Fibroblast of the aortic adventitia (primary cell): ENCODE data around the gene ARMC5. TPM values are rescaled to one million over a fixed set of nuclear protein-coding genes. Genes with fewer than 3 reads are reported as not detected.
A peak's percentile ranks its signal among the peaks of the same experiment; 100 is the strongest.

Source experiments
- DNase-seq: peaks from one replicate; pipeline ENCODE4 v3.0.0-alpha.2; 2010; ENCODE audit warnings: low read depth
- H3K4me3 ChIP-seq: 2 replicates; pipeline ENCODE4 v1.5.1; 2011; ENCODE audit warnings: low read depth, mild to moderate bottlenecking, control low read depth, low read length, moderate library complexity
- total RNA-seq: library from RNA; depleted of rRNA; stranded (reverse); fragments of >200 nt; gene quantifications from 2 replicates; pipeline ENCODE4 v1.2.3, GENCODE V29; 2012; ENCODE audit warnings: low replicate concordance
- TF ChIP-seq, protein P1 (sequence below): IDR thresholded peaks from 2 replicates; pipeline ENCODE4 v1.5.1; 2011; ENCODE audit warnings: mild to moderate bottlenecking, low read length, control low read depth, inconsistent platforms; ENCODE audit not compliant: insufficient read depth

ARMC5 gene
- total RNA-seq, 1 donor, result 7.4 TPM

DNA sequence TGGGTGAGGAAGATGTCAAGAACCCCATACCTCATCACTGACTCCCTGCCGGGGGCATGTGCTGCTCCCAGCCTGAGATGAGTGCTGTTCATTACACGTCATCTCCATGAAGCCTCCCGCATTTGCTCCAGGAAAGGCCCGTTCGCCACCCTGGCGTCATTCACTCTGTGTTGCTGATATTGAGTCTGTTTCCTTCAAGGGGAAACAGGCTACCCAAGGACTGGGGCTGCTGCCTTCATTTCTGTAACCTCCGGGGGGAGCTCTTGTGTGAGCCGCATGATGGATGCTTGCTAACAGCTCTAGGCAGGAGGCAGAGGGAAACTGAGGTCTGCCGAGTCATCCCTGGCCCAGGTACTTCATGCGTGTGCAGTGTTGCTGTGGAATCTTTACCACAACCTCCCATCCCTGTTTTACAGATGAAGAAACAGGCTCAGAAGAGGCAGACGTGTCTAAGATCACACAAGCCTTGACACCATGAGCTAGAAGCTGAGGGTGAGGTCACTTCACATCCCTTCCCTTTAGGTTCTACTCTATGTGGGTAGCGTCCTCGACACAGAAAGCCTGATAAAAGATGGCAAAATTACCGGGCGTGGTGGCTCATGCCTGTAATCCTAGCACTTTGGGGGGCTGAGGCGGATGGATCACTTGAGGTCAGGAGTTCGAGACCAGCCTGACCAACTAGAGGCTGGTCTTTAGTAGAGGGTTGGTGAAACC, 3.5 kb upstream of the ARMC5 start:
- no peak for DNase-seq
- TF ChIP-seq, protein P1, sequence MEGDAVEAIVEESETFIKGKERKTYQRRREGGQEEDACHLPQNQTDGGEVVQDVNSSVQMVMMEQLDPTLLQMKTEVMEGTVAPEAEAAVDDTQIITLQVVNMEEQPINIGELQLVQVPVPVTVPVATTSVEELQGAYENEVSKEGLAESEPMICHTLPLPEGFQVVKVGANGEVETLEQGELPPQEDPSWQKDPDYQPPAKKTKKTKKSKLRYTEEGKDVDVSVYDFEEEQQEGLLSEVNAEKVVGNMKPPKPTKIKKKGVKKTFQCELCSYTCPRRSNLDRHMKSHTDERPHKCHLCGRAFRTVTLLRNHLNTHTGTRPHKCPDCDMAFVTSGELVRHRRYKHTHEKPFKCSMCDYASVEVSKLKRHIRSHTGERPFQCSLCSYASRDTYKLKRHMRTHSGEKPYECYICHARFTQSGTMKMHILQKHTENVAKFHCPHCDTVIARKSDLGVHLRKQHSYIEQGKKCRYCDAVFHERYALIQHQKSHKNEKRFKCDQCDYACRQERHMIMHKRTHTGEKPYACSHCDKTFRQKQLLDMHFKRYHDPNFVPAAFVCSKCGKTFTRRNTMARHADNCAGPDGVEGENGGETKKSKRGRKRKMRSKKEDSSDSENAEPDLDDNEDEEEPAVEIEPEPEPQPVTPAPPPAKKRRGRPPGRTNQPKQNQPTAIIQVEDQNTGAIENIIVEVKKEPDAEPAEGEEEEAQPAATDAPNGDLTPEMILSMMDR, result peak; percentile 16
- no peak overlapping the region for H3K4me3 ChIP-seq

DNA sequence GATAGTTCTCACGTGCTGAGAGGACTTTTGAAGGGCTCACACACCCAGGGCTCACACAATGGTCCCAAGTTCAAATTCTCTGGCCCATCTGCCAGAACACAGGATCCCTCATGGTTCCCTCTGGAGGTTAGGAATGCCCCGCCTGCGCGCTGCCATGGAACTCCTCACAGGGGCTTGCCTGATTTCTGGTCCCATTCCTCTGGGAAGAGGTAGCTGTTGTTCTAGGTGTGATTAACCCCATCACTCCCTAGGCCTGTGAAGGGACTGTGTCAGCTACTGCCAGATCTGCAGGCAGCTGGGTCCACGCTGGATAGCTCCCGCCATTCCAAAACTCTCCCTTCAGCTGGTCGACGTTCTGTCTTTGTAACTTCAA, 2.3 kb upstream of the ARMC5 start:
- peak overlapping the region; percentile 85 for H3K4me3 ChIP-seq
- TF ChIP-seq, protein P1, result no peak
- no peak for DNase-seq

DNA sequence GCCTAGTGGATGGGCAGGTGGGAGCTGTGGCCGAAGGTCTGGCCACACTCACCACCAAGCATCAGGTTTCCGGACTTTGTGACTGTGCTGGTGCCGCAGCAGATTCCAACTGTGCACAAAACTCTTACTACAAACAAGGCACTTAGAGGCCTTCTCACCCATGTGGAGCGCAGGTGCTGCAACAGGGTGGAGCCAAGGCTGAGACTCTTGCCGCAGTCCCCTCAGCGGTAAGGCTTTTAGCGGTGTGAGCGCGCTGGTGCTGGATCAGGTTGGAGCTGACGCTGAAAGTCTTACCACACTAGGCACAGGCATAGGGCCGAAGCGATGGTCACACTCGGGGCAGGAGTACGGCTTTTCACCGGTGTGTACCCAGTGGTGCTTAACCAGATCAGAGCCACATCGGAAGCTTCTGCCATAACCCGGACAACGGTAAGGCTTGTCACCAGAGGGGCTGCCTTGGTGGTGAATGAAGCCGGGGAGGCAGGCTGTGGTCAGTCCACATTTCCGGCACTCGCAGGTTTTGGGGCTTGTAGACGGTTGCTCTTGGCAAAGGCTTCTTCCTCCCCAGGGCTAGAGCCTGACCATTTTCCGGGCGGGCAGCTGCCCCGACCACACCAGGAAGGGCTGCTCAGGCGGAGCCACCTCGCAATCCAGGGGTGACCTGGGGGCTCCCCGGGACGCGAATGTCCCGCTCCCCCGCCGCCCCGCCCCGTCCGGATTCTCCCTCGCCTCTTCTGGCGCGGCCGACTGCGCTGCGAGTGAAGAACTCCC, 1.0 kb upstream of the ARMC5 start:
- H3K4me3 ChIP-seq, result peak overlapping the region; percentile 85
- TF ChIP-seq, protein P1, result peak; percentile 36
- DNase-seq, result peak; percentile 35

DNA sequence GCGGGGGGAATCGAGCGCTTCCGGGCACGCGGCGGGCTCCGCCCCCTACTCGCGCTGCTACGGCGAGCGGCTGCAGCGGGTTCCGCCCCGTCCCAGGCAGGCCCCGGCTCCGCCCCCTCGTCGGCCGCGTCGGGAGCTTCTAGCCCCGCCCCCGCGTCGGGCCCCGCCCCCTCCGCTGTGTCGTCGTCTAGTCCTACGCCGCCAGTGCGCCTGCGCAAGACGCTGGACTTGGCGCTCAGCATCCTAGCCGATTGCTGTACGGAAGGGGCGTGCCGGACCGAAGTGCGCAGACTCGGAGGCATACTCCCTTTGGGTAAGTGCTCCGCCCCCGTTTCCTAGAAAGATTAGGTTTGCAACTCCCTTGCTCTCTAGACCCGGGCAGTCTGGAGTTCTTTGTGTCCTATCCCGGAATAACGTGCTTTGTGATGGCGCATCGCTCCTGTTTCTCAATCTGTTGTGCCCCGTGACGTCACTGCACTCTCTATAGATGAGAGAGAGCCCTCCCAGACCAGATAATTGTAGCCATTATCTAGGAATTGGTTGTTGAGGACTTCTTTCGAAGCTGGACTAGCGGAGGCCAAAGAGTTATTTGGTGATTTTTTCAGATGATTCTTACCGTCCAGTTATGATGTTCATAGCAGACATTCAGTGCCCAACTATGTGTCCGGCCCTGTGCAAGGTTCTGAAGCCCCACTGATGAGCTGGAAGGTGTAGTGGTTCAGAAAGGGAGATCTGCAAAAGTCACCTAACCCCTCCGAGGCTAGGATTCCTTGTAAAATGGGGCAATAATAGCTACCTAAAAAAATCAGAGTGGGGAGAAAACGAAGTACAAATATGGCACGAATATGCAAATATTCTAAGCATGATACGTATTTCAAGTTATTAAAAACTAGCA, 633 bp downstream of the ARMC5 start:
- DNase-seq, result peak; percentile 99
- H3K4me3 ChIP-seq, result peak overlapping the region; percentile 85
- TF ChIP-seq, protein P1, result no peak

DNA sequence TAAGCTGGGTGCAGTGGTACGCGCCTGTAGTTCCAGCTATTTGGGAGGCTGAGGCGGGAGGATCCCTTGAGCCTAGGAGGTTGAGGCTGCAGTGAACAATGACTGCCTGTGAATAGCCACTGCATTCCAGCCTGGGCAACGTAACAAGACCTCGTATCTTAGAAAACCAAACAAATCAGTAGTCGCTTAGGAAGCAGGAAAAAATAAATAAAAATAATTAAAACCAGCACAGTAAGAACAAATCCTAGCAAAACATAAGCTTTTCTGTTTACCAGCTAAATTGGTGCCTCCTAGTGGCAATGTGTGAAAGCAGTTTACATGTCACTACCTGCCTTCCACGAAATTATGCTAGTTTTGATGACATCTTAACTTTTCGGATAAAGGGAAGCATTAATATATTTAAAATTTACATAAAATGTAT, 1.3 kb downstream of the ARMC5 start:
- TF ChIP-seq, protein P1, result peak; percentile 82
- peak overlapping the region; percentile 68 for H3K4me3 ChIP-seq
- DNase-seq, result peak; percentile 73

DNA sequence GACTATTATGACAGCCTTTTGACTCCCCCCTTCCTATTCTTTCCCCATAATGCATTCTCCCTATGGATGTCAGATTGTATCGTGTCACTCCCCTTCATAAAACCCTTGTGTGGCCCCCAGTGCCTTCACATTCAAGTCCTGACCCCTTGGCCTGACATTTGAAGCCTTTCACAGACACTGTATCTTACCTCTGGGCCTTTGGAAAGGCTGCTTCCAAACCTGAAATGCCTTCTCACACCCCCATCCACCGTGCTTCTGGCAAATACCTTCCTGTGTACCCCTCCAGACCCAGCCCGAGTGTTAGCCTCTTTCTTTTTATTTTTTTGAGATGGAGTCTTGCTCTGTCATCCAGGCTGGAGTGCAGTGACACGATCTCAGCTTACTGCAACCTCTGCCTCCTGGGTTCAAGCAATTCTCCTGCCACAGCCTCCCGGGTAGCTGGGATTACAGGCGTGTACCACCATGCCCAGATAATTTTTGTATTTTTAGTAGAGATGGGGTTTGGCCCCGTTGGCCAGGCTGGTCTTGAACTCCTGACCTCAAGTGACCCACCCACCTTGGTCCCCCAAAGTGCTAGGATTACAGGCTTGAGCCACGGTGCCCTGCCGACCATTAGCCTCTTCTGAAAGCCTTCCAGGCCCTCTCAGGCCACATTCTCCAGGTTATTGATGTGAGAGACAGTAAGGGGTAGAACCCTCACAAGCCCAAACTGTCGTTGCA, 2.1 kb downstream of the ARMC5 start:
- no peak overlapping the region for H3K4me3 ChIP-seq
- no peak for DNase-seq
- TF ChIP-seq, protein P1, result no peak
